Endothelial cell of umbilical vein (primary cell): Measurements from ENCODE around the gene GNB1.

Experiments used
- EZH2 ChIP-seq: IDR thresholded peaks from 2 replicates; pipeline ENCODE4 v1.6.1; 2012; ENCODE audit warnings: borderline replicate concordance, low read depth, mild to moderate bottlenecking, moderate library complexity, low read length, inconsistent platforms; ENCODE audit not compliant: severe bottlenecking
- POLR2A ChIP-seq: IDR thresholded peaks from 2 replicates; pipeline ENCODE4 v1.6.1; 2012; ENCODE audit warnings: low read depth, mild to moderate bottlenecking, control low read depth, low read length
- POLR2AphosphoS5 ChIP-seq: IDR thresholded peaks from 2 replicates; pipeline ENCODE4 v1.6.1; 2012; ENCODE audit warnings: low read depth, mild to moderate bottlenecking, control low read depth, low read length, moderate library complexity; ENCODE audit not compliant: insufficient read depth
- TF ChIP-seq, protein P1 (sequence below), 2 donors: IDR thresholded peaks; 1 replicate in 1 of 2; 2 replicates in 1 of 2; pipeline ENCODE4 v1.5.1; 2011; ENCODE audit warnings: low read length in 2 of 2, mild to moderate bottlenecking in 2 of 2, moderate library complexity in 2 of 2, control low read depth in 1 of 2, inconsistent platforms in 1 of 2, low read depth in 1 of 2; ENCODE audit not compliant: insufficient read depth in 1 of 2; ENCODE audit errors: extremely low read depth in 1 of 2

DNA sequence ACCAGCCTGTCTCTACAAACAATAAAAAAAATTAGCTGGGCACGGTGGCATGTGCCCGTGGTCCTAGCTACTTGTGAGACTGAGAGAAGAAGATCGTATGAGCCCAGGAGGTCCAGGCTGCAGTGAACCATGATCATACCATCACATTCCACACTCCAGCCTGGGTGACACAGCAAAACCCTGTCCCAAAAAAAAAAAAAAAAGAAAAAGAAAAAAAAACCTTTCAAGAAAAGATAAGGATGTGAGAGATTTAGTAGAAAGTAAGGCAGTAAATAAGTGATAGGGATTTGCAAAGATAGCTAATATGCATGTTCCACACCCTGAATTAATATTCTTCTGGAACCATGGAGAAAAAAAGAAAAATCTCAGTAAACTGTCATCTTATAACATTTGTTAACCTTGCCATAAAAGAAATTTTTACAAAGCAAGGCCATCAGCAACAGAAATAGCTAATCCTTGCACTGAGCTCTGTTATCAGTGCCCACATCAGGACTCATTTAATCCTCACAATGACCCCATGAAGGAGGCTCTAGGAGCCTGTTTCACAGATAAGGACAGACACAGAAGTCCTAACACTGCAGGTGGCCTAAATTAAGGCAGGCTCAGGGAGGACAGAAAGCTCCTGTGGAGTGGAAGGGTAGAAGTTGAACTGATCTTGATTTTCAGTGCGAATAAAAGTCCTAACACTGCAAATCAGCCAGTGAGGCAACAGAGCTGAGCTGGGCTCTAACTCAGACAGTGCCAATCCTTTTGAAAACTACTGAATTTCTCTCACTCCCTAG, 7.6 kb downstream of the GNB1 start:
- no peak for TF ChIP-seq EZH2
- no peak for TF ChIP-seq POLR2A
- TF ChIP-seq, protein P1, sequence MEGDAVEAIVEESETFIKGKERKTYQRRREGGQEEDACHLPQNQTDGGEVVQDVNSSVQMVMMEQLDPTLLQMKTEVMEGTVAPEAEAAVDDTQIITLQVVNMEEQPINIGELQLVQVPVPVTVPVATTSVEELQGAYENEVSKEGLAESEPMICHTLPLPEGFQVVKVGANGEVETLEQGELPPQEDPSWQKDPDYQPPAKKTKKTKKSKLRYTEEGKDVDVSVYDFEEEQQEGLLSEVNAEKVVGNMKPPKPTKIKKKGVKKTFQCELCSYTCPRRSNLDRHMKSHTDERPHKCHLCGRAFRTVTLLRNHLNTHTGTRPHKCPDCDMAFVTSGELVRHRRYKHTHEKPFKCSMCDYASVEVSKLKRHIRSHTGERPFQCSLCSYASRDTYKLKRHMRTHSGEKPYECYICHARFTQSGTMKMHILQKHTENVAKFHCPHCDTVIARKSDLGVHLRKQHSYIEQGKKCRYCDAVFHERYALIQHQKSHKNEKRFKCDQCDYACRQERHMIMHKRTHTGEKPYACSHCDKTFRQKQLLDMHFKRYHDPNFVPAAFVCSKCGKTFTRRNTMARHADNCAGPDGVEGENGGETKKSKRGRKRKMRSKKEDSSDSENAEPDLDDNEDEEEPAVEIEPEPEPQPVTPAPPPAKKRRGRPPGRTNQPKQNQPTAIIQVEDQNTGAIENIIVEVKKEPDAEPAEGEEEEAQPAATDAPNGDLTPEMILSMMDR (IDR thresholded peaks at IDR 0.05; ENCODE audit: extremely low read depth in 1 of 2, insufficient read depth in 1 of 2, low read depth in 1 of 2, low read length in 2 of 2) = no peak
- no peak for TF ChIP-seq POLR2AphosphoS5
